Measurements from ENCODE around the gene KRT86.

- no peak for TF ChIP-seq ZNF214 (tag by site-specific recombination; IDR thresholded peaks at IDR 0.05; ENCODE audit: borderline replicate concordance)
- no peak for TF ChIP-seq ZNF692 (tag by site-specific recombination; IDR thresholded peaks at IDR 0.05)
- TF ChIP-seq PRDM4 (tag by site-specific recombination; IDR thresholded peaks at IDR 0.05): no peak
- TF ChIP-seq ZNF274 (IDR thresholded peaks at IDR 0.05; ENCODE audit: low read length): no peak
- no peak for TF ChIP-seq ZNF274 (tag by site-specific recombination; IDR thresholded peaks at IDR 0.05; ENCODE audit: borderline replicate concordance)
- TF ChIP-seq KLF10 (tag by site-specific recombination; IDR thresholded peaks at IDR 0.05): no peak
- TF ChIP-seq SETDB1 (IDR thresholded peaks at IDR 0.05; ENCODE audit: insufficient read length, low read length): no peak
- TF ChIP-seq ZNF623 (tag by site-specific recombination; IDR thresholded peaks at IDR 0.05): no peak
These were observed 40.1 kb upstream of the KRT86 start for GRCh38 chr12:52234223-52234810.
